Dedifferentiated amniotic fluid mesenchymal stem cell (primary cell): ENCODE measurements around the gene NKTR.

Source experiments
- DNase-seq: peaks from one replicate; pipeline ENCODE4 v3.0.0-alpha.2; 2016; ENCODE audit errors: extremely low spot score

Gene NKTR

GRCh38 chr3:42681361-42682038 is 81.0 kb downstream of the NKTR start:
- DNase-seq: no peak

- DNase-seq: no peak
Measured at GRCh38 chr3:42682301-42683070, 82.0 kb downstream of the NKTR start.

- peak; percentile 77 for DNase-seq
Measured at GRCh38 chr3:42683875-42684598, 83.6 kb downstream of the NKTR start.

GRCh38 chr3:42684632-42685362 is 84.3 kb downstream of the NKTR start:
- DNase-seq: no peak

- DNase-seq: no peak
Measured at GRCh38 chr3:42685363-42685881, 84.9 kb downstream of the NKTR start, which contains the start of gene KLHL40. Gene KLHL40 (plus strand): TSS chr3:42685537. CDS start chr3:42685619, 82 bp downstream.

- DNase-seq: no peak
Measured at GRCh38 chr3:42685891-42686820, 85.7 kb downstream of the NKTR start.

- DNase-seq: no peak
Measured at GRCh38 chr3:42686832-42687650, 86.6 kb downstream of the NKTR start.

- no peak for DNase-seq
Measured at GRCh38 chr3:42688016-42688415, 87.5 kb downstream of the NKTR start.

GRCh38 chr3:42688487-42689420 is 88.3 kb downstream of the NKTR start:
- DNase-seq: no peak

GRCh38 chr3:42689421-42690014 is 89.0 kb downstream of the NKTR start:
- no peak for DNase-seq

GRCh38 chr3:42690191-42690590 is 89.7 kb downstream of the NKTR start:
- DNase-seq: no peak

- no peak for DNase-seq
Measured at GRCh38 chr3:42690766-42691680, 90.5 kb downstream of the NKTR start.

- no peak for DNase-seq
Measured at GRCh38 chr3:42691816-42692666, 91.6 kb downstream of the NKTR start.

GRCh38 chr3:42692667-42693529 is 92.4 kb downstream of the NKTR start:
- DNase-seq: no peak

GRCh38 chr3:42693530-42693930 is 93.0 kb downstream of the NKTR start:
- DNase-seq: no peak
